ENCODE measurements around the gene WWOX. TPM values are rescaled to one million over a fixed set of nuclear protein-coding genes. Genes with fewer than 3 reads are reported as not detected.

WWOX gene
- polyA plus RNA-seq, 6 donors from 2014 or later: 9.1 to 17.0 (median 12.5) TPM

DNA sequence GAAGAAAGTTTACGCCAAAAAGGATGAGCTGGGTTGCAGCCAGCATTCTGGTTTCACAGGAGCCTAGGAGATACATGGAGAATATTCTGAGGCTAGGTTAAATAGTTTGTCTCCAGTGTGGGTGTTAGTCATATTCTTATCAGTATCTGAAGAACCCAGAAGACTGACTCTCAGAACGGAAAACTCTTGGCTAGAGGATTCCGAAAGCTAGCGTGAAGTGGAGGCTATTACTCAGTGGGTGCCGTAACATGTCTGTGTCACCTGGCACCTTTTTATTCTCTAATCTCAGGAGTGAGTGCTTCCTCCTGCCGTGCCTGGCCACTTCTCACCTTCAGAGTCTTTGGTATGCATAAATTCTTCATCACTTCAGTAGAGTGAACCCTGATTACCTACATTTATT, 199.5 kb downstream of the WWOX start:
- H3K4me3 Mint-ChIP-seq: no peak overlapping the region
- H3K27ac Mint-ChIP-seq: no peak overlapping the region
- ATAC-seq (ENCODE audit: low read depth in 2 of 2) (no peak), DNase-seq (no peak)
- peaks cover 0 to 4% (median 0%) of the 10 kb centered on the region in 7 donors for H3K9me3 Mint-ChIP-seq
- no peaks in the 10 kb centered on the region for H3K27me3 Mint-ChIP-seq
- H3K4me1 Mint-ChIP-seq: peaks cover 0 to 3% (median 0%) of the 10 kb centered on the region in 3 donors
- H3K36me3 Mint-ChIP-seq: peaks cover 0 to 9% of the 10 kb centered on the region in 2 donors

DNA sequence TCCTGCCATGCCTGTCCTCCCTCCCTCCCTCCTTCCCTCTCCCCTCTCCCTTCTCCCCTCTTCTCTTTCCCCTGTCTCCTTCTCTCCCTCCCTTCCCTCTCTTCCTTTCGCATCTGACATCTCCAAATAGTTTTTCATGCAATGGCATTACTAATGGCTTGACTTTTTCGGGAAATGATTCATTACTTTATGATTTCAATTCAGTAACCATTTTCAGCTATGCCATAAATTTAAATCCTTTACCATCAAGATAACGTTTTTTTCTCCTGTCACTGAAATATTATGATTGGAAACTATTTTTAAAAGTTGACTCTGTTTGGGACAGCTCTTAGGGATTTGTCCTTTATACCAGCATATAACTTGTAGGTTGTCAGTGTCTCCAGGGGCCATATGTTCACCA, 201.0 kb downstream of the WWOX start:
- Mint-ChIP-seq H3K27me3 (no peaks in the 10 kb centered on the region), H3K36me3 (no peaks in the 10 kb centered on the region), H3K4me1 (no peaks in the 10 kb centered on the region), H3K4me3 (no peak overlapping the region), H3K9me3 (peaks cover 0 to 2% (median 0%) of the 10 kb centered on the region in 7 donors), H3K27ac (no peak overlapping the region)
- DNase-seq (no peak), ATAC-seq (ENCODE audit: low read depth in 2 of 2) (no peak)

DNA sequence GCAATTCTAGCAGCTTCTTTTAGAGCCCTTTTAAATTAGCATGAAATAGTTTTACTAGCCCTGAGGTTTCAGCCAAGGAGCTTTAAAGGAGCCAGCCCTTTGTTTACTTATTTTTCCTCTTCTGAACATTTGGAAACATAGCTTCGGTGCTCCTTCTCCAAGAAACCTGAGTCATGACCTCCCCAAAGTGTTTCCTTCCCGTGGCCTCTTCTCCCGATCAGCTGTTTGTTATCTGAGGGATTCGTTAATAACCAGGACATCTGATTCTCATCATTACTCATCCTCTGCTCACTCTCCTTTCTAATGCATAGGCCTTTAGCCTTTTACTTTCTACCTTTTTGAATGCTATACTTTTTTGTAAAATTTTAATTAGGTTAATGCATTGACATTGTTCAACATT, 204.5 kb downstream of the WWOX start:
- ATAC-seq (ENCODE audit: low read depth in 2 of 2) (no peak), DNase-seq (no peak)
- H3K4me3 Mint-ChIP-seq: no peak overlapping the region
- H3K9me3 Mint-ChIP-seq: peaks cover 0 to 2% (median 0%) of the 10 kb centered on the region in 7 donors
- H3K36me3 Mint-ChIP-seq: no peaks in the 10 kb centered on the region
- no peaks in the 10 kb centered on the region for H3K27me3 Mint-ChIP-seq
- H3K4me1 Mint-ChIP-seq: no peaks in the 10 kb centered on the region
- H3K27ac Mint-ChIP-seq: peak overlapping the region in 1 of 6 donors; percentile 75

DNA sequence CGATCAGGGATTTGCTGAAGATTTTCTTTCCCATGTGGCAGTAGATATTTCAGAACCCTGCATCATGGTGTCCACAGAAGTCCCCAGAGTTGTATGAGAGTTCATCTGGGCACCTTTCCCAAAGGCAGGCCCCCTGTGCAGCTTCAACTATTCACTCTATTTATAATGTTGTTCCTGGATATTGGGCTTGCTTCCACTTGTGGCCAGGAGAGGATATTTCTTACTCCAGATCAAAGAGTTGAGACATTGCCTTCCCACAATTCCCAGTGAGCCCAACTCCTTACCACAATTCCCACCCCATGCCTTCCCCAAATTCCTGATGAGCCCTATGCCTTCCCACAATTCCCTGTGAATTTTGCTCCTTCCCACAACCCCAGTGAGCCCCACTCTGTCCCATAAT, 206.9 kb downstream of the WWOX start:
- peak overlapping the region in 1 of 8 donors; percentile 60 for H3K4me3 Mint-ChIP-seq
- H3K36me3 Mint-ChIP-seq: no peaks in the 10 kb centered on the region
- H3K27me3 Mint-ChIP-seq: no peaks in the 10 kb centered on the region
- ATAC-seq (ENCODE audit: low read depth in 2 of 2) (no peak), DNase-seq (no peak)
- peaks cover 0 to 2% (median 0%) of the 10 kb centered on the region in 7 donors for H3K9me3 Mint-ChIP-seq
- H3K4me1 Mint-ChIP-seq: peaks cover 5 to 9% (median 8%) of the 10 kb centered on the region in 3 donors
- no peak overlapping the region for H3K27ac Mint-ChIP-seq

DNA sequence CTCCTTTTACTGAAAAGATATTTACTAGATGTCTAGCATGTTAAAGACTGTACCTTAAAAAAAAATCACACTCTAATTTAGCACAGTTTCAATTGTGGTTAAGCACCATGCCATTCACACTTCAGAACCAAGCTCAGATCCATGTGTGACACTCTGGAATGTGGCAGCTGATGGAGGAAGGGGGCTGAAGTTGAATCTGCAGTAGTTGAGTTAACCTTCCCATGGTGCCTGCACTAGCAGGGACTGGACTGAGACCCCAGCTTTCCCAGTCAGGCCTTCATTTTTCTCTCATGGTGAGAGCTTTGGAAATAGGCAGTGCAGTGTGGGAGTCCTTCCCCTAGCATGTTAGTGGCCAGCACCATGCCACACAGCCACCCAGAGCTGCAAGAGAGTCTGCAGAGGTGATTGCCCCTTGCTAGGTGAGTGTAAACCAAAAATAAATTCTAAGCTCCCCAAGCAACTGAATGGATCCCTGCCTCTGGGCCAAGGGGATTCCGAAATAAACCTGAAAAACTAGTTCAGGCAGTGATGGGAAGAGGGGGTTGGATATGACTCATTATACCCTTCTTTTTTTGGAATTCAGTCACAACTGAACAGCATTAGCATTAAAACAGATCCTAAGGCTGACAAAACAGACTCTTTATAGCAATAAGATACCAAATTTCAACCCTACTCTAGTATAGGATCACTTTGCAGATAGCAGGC, 208.5 kb downstream of the WWOX start:
- Mint-ChIP-seq H3K27ac (no peak overlapping the region), H3K9me3 (peaks cover 0 to 2% (median 0%) of the 10 kb centered on the region in 7 donors), H3K4me1 (peaks cover 7 to 10% (median 10%) of the 10 kb centered on the region in 3 donors), H3K27me3 (no peaks in the 10 kb centered on the region), H3K36me3 (no peaks in the 10 kb centered on the region), H3K4me3 (no peak overlapping the region)
- no peak for DNase-seq
- ATAC-seq (ENCODE audit: low read depth in 2 of 2): no peak

DNA sequence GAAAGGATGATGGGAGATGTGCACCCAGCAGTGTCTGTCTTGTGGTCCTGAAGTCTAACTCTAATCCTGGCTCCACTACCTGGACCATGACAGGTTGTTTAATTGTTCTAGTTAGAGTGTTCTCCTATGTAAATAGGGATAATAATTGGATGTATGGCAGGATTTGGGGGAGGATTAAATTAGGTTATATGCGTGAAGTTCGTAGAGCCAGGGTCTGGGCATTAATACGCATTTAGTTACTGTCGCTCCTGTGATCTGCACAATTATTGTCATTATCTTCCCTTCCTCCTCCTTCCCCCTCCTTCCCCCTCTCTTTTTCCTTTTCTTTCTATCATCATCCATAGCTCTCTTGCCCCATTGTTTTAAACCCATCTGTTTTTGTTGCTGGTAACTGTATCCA, 210.3 kb downstream of the WWOX start:
- Mint-ChIP-seq H3K27me3 (no peaks in the 10 kb centered on the region), H3K4me3 (no peak overlapping the region), H3K4me1 (peaks cover 7 to 10% (median 10%) of the 10 kb centered on the region in 3 donors), H3K36me3 (no peaks in the 10 kb centered on the region), H3K27ac (no peak overlapping the region), H3K9me3 (peaks cover 0 to 2% (median 0%) of the 10 kb centered on the region in 7 donors)
- ATAC-seq (ENCODE audit: low read depth in 2 of 2) (no peak), DNase-seq (no peak)

DNA sequence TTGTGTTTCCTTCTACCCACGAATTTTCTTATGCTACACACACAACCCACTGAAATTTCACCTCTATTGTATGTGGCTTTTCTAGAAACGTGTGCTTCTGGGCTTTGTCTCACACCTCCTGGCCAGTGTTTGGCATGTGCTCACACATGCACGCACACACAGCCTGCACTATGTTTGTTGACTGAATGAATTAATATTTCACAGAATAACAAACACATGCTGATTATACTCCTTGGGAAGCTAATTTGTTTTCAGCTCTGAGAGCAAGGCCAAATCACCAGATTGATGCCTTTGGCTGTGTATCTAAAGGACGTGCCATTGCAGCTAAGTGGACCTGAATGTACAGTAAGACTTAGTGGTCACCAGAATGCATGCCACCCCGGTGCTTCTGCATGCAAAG, 210.7 kb downstream of the WWOX start:
- ATAC-seq (ENCODE audit: low read depth in 2 of 2) (no peak), DNase-seq (no peak)
- no peaks in the 10 kb centered on the region for H3K27me3 Mint-ChIP-seq
- H3K36me3 Mint-ChIP-seq: no peaks in the 10 kb centered on the region
- no peak overlapping the region for H3K27ac Mint-ChIP-seq
- no peaks in the 10 kb centered on the region for H3K9me3 Mint-ChIP-seq
- H3K4me3 Mint-ChIP-seq: no peak overlapping the region
- H3K4me1 Mint-ChIP-seq: peaks cover 7 to 10% (median 10%) of the 10 kb centered on the region in 3 donors

DNA sequence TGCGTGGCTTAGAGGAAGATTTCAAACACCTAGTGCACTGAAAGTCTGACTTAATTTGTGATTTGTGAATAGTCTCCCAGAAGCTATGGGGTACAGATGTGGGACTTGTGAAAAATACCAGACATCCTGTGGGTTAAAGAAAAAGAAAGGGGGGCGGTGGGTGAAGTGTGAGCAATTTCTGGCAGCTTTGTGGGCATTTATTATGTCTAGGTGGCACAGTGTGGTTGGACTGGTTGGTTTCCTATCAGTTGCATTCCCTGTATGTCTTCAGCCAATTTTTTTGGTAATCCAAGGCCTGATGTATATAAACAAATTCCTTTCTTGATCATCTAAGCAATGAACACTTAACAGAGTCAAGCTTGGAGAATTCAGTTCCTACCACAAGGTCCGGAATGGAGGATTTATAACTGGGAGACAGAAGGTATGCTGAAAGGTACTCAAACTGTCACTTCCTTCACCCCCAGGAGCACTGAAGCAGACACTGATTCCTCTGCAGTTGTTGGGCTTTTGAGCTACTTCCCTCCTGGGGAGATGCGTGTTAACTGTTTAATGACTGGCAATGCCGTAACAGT, 211.6 kb downstream of the WWOX start:
- ATAC-seq (ENCODE audit: low read depth in 2 of 2) (no peak), DNase-seq (no peak)
- no peaks in the 10 kb centered on the region for H3K36me3 Mint-ChIP-seq
- no peak overlapping the region for H3K4me3 Mint-ChIP-seq
- H3K27me3 Mint-ChIP-seq: no peaks in the 10 kb centered on the region
- peak overlapping the region in 3 of 6 donors; percentile 6 to 74 (median 27) for H3K27ac Mint-ChIP-seq
- no peaks in the 10 kb centered on the region for H3K9me3 Mint-ChIP-seq
- H3K4me1 Mint-ChIP-seq: peaks cover 7 to 10% (median 10%) of the 10 kb centered on the region in 3 donors

DNA sequence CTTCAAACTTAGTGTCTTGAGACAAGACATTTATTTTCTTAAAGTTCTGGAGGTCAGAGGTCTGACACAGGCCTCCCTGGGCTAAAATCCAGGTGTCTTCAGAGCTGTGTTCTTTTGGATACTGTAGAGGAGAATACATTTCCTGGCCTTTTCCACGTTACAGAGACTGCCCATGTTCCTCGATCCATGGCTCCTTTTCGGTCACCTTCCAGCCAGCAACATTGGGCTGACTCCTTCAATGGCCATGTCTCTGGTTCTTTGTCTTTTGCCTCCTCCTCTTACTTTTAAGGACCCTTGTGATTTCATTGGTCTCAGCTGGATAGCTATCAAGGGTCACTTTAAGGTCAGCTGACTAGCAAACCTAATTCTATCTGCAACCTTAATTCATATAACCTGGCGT, 212.4 kb downstream of the WWOX start:
- Mint-ChIP-seq H3K27me3 (no peaks in the 10 kb centered on the region), H3K4me3 (no peak overlapping the region), H3K4me1 (peaks cover 7 to 10% (median 10%) of the 10 kb centered on the region in 3 donors), H3K9me3 (no peaks in the 10 kb centered on the region), H3K27ac (no peak overlapping the region), H3K36me3 (peaks cover 0 to 3% of the 10 kb centered on the region in 2 donors)
- DNase-seq (no peak), ATAC-seq (ENCODE audit: low read depth in 2 of 2) (no peak)

DNA sequence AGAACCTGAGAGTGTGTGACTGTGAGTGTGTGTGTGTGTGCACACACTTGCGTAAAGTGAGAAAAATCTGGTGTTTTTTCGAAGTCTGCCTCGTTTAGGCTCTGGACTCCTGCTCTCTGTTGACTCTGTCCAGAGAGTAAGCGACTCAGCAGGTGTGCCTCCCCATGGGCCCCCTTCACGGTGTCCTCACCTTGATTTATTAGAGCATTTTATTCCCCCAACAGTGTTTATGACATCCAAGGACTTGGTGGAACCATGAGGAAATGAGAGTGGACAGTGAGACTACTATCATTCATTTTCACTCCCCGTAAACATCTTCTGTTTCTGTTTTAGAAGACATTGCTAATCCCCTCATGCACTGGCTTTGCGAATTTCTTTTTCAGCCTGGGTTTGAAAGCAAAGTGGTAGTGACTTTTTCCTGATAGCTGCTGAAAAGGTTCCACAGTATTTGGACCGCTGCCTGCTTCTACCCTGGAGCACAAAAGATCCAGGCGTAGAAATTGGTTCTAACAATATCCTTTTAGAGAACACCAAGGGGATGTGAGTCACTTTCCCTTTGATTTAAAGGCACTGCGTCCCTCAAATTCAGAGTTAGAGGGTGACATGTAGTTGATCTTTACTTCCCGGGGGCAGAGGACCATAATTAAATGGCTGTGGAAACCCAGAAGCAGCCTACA, 218.2 kb downstream of the WWOX start:
- Mint-ChIP-seq H3K4me3 (no peak overlapping the region), H3K27me3 (no peaks in the 10 kb centered on the region), H3K27ac (no peak overlapping the region), H3K36me3 (peaks cover 0 to 8% of the 10 kb centered on the region in 2 donors), H3K4me1 (no peaks in the 10 kb centered on the region), H3K9me3 (peaks cover 0 to 4% (median 0%) of the 10 kb centered on the region in 7 donors)
- DNase-seq: no peak
- no peak for ATAC-seq (ENCODE audit: low read depth in 2 of 2)

DNA sequence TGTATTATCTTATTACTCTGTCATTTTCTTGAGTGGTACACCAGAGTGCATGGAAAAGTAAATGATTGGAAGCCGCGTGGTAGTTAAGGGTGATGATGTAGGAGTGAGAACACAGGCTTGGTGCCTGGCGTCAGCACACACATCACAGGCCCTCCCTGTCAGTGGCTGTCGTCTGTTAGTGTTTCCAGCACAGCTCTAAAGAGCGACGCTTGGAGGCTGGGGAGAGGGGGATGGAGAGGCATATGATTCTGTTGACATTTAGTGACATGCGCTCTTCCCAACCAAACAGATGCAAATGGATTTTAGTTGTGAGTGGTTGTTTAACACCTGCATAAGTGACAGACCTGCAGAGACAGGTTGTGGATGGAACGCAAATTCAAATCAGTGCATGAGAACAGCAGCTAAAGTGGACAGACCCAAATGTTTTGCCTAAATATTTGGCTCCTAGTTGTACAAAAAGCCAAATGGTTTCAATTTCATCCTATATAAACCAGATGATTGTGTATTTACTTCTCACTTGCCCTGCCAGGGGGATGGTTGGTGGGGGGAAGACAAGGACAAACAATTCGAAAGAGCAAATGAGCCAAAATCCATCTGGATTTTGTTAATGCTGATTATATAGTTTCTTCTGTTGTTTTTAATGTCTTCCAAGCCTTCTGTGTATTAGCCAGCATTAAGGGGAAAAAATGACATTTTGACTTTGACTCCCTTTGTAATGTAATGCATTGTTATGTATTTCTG, 222.3 kb downstream of the WWOX start:
- ATAC-seq (ENCODE audit: low read depth in 2 of 2) (no peak), DNase-seq (no peak)
- Mint-ChIP-seq H3K9me3 (peaks cover 0 to 4% (median 0%) of the 10 kb centered on the region in 7 donors), H3K36me3 (peaks cover 0 to 5% of the 10 kb centered on the region in 2 donors), H3K27ac (no peak overlapping the region), H3K27me3 (no peaks in the 10 kb centered on the region), H3K4me1 (no peaks in the 10 kb centered on the region), H3K4me3 (no peak overlapping the region)

DNA sequence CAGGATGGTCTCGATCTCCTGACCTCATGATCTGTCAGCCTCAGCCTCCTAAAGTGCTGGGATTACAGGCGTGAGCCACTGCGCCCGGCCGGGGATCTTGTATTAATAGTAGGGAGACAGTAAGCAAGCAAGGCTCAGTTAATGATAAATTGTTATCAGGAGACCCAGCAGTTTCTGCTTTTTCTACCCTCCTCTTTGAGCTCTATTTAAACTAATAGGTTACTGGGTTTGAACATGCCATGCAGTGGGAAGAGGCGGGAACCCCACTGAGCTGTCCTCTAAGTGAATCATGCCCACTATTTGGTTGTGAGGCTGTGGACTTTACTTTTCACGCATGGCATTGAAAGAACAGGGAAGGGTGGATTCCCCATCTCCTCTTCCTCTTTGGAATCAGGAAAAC, 223.9 kb downstream of the WWOX start:
- H3K4me3 Mint-ChIP-seq: no peak overlapping the region
- ATAC-seq (ENCODE audit: low read depth in 2 of 2): no peak
- no peaks in the 10 kb centered on the region for H3K27me3 Mint-ChIP-seq
- no peaks in the 10 kb centered on the region for H3K4me1 Mint-ChIP-seq
- no peak for DNase-seq
- peaks cover 0 to 4% of the 10 kb centered on the region in 2 donors for H3K36me3 Mint-ChIP-seq
- no peak overlapping the region for H3K27ac Mint-ChIP-seq
- H3K9me3 Mint-ChIP-seq: peaks cover 0 to 4% (median 0%) of the 10 kb centered on the region in 7 donors

DNA sequence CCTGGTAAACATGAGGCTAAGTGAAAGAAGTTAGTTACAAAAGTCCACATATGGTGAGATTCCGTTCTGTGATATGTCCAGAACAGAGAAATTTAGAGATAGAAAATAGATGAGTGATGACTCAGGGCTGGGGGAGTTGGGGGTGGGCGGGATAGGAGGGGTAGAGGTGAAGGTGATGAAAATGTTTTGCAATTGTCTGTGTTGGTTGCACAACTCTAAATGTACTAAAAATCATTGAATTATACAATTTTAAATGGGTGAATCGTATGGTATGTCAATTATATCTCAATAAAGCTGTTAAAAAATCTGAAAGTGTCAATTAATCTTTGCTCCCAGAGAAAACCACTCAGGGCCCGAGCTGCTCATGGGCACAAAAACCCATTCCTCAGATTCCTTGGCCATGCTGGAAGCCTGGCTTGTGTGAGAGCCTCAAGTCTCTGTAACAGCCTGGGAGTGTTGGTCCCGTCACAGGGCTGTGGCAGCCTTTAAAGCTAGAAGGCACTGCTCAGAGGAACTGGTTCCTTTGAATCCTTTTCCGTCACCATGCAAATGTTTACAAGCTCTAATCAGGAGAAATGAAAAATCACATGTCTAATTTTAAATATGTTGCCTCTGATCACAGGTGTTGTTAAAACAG, 225.3 kb downstream of the WWOX start:
- H3K4me1 Mint-ChIP-seq: no peaks in the 10 kb centered on the region
- H3K9me3 Mint-ChIP-seq: no peaks in the 10 kb centered on the region
- ATAC-seq (ENCODE audit: low read depth in 2 of 2): no peak
- H3K36me3 Mint-ChIP-seq: no peaks in the 10 kb centered on the region
- H3K4me3 Mint-ChIP-seq: no peak overlapping the region
- peak overlapping the region in 1 of 6 donors; percentile 14 for H3K27ac Mint-ChIP-seq
- H3K27me3 Mint-ChIP-seq: no peaks in the 10 kb centered on the region
- DNase-seq: no peak

Measured in naive B cell (primary cell).